ENCODE results near the gene TUBA3D.
"Not testable (repeated sequence)": the region's sequence is repeated elsewhere in the genome, so short reads cannot be mapped to it uniquely, and the experiment has no call there.

The TUBA3D gene

GRCh38 chr2:131475831-131476230, at the start of gene TUBA3D:
Gene TUBA3D (plus strand): TSS chr2:131476119. CDS start chr2:131476200, 81 bp downstream.
- no peak for DNase-seq

GRCh38 chr2:131426727-131427126, 49.2 kb upstream of the TUBA3D start:
- no peak for DNase-seq

- DNase-seq, result no peak
Measured at GRCh38 chr2:131431336-131431735, 44.6 kb upstream of the TUBA3D start.

GRCh38 chr2:131440742-131441468, 35.0 kb upstream of the TUBA3D start:
- DNase-seq, result not testable (repeated sequence)

GRCh38 chr2:131444736-131445514, 31.0 kb upstream of the TUBA3D start:
- not testable (repeated sequence) for DNase-seq

GRCh38 chr2:131445515-131445797, 30.5 kb upstream of the TUBA3D start:
- DNase-seq, result not testable (repeated sequence)

- no peak for DNase-seq
Measured at GRCh38 chr2:131445896-131446295, 30.0 kb upstream of the TUBA3D start.

GRCh38 chr2:131447981-131448380, 27.9 kb upstream of the TUBA3D start:
- DNase-seq, result not testable (repeated sequence)

GRCh38 chr2:131451265-131451949, 24.5 kb upstream of the TUBA3D start:
- not testable (repeated sequence) for DNase-seq

- DNase-seq, result not testable (repeated sequence)
Measured at GRCh38 chr2:131454914-131455313, 21.0 kb upstream of the TUBA3D start.

- DNase-seq, result not testable (repeated sequence)
Measured at GRCh38 chr2:131467722-131468121, 8.2 kb upstream of the TUBA3D start.

GRCh38 chr2:131470944-131471343, 5.0 kb upstream of the TUBA3D start:
- DNase-seq, result not testable (repeated sequence)

GRCh38 chr2:131471624-131472023, 4.3 kb upstream of the TUBA3D start:
- not testable (repeated sequence) for DNase-seq

GRCh38 chr2:131473266-131473665, 2.7 kb upstream of the TUBA3D start:
- DNase-seq, result not testable (repeated sequence)

GRCh38 chr2:131476363-131476762, 444 bp downstream of the TUBA3D start:
- DNase-seq, result not testable (repeated sequence)

GRCh38 chr2:131477227-131477626, 1.3 kb downstream of the TUBA3D start:
- DNase-seq, result not testable (repeated sequence)

GRCh38 chr2:131478074-131478849, 2.3 kb downstream of the TUBA3D start:
- DNase-seq, result not testable (repeated sequence)

GRCh38 chr2:131478850-131479461, 3.0 kb downstream of the TUBA3D start:
- DNase-seq, result not testable (repeated sequence)

GRCh38 chr2:131480351-131480750, 4.4 kb downstream of the TUBA3D start:
- DNase-seq, result not testable (repeated sequence)

GRCh38 chr2:131482506-131483155, 6.7 kb downstream of the TUBA3D start:
- DNase-seq, result not testable (repeated sequence)

- DNase-seq, result not testable (repeated sequence)
Measured at GRCh38 chr2:131483981-131484820, 8.3 kb downstream of the TUBA3D start.
